Keratinocyte (primary cell): Measurements from ENCODE around the gene MYCBPAP. TPM values are rescaled to one million over a fixed set of nuclear protein-coding genes. Genes with fewer than 3 reads are reported as not detected.
A peak's percentile ranks its signal among the peaks of the same experiment; 100 is the strongest.

ENCODE experiments used
- DNase-seq: peaks from one replicate; pipeline ENCODE4 v3.0.0-alpha.2; 2011; ENCODE audit warnings: low read depth, missing footprints, low spot score
- FAIRE-seq: peaks from 2 replicates; lab custom pipeline; 2011; peaks lifted over from hg19 to GRCh38; lab: Jason Lieb, UNC
- H2AFZ ChIP-seq: 2 replicates; pipeline ENCODE4 v1.6.0; 2012; ENCODE audit warnings: low read length, control low read depth, inconsistent platforms; ENCODE audit not compliant: control insufficient read depth
- H3K27ac ChIP-seq: 2 replicates; pipeline ENCODE4 v1.5.1; 2011; ENCODE audit warnings: low read length; ENCODE audit not compliant: control insufficient read depth, insufficient read depth
- H3K27me3 ChIP-seq: 3 replicates; pipeline ENCODE4 v1.6.0; 2011; ENCODE audit warnings: low read length; ENCODE audit not compliant: control insufficient read depth, insufficient read depth; ENCODE audit errors: extremely low read depth
- H3K36me3 ChIP-seq, 2 experiments: 2 replicates in 1 of 2; 3 replicates in 1 of 2; pipeline ENCODE4 v1.5.1; 2011; ENCODE audit warnings: low read length in 2 of 2, mild to moderate bottlenecking in 1 of 2; ENCODE audit not compliant: control insufficient read depth in 2 of 2, insufficient read depth in 2 of 2; ENCODE audit errors: extremely low read depth in 1 of 2
- H3K4me1 ChIP-seq: 3 replicates; pipeline ENCODE4 v1.5.1; 2011; ENCODE audit warnings: low read length; ENCODE audit not compliant: control insufficient read depth, insufficient read depth; ENCODE audit errors: extremely low read depth
- H3K4me2 ChIP-seq: 3 replicates; pipeline ENCODE4 v1.6.0; 2011; ENCODE audit warnings: low read depth, low read length; ENCODE audit not compliant: control insufficient read depth, insufficient read depth; ENCODE audit errors: extremely low read depth
- H3K4me3 ChIP-seq, 3 experiments: fragments of 200-600 bp in 1 of 3; sonication (generic) in 1 of 3; 2 replicates in 2 of 3; 3 replicates in 1 of 3; pipeline ENCODE4 v1.5.1; 2011 to 2016; ENCODE audit warnings: low read length in 3 of 3, mild to moderate bottlenecking in 3 of 3, control low read depth in 2 of 3, inconsistent platforms in 1 of 3, low read depth in 1 of 3, mixed read lengths in 1 of 3, mixed run types in 1 of 3, moderate library complexity in 1 of 3; ENCODE audit not compliant: control insufficient read depth in 2 of 3, insufficient read depth in 2 of 3; ENCODE audit errors: extremely low read depth in 1 of 3
- H3K79me2 ChIP-seq: 2 replicates; pipeline ENCODE4 v1.6.0; 2012; ENCODE audit warnings: low read length; ENCODE audit not compliant: control insufficient read depth, insufficient read depth
- H3K9ac ChIP-seq: 3 replicates; pipeline ENCODE4 v1.6.0; 2011; ENCODE audit warnings: low read length; ENCODE audit not compliant: control insufficient read depth, insufficient read depth; ENCODE audit errors: extremely low read depth
- H3K9me1 ChIP-seq: 3 replicates; pipeline ENCODE4 v1.6.0; 2011; ENCODE audit warnings: low read length; ENCODE audit not compliant: control insufficient read depth, insufficient read depth; ENCODE audit errors: extremely low read depth
- H3K9me3 ChIP-seq: 2 replicates; pipeline ENCODE4 v1.5.1; 2012; ENCODE audit warnings: low read depth, low read length; ENCODE audit not compliant: control insufficient read depth
- H4K20me1 ChIP-seq: 3 replicates; pipeline ENCODE4 v1.6.0; 2011; ENCODE audit warnings: low read length; ENCODE audit not compliant: control insufficient read depth, insufficient read depth; ENCODE audit errors: extremely low read depth
- CTCF ChIP-seq, 3 experiments: IDR thresholded peaks in 1 of 3; conservative IDR thresholded peaks in 1 of 3; optimal IDR thresholded peaks in 1 of 3; 2 replicates in 2 of 3; 3 replicates in 1 of 3; pipeline versions ENCODE3 to v1.5.1; 2011; ENCODE audit warnings: low read length in 3 of 3, mild to moderate bottlenecking in 3 of 3, moderate library complexity in 2 of 3, control low read depth in 1 of 3, inconsistent platforms in 1 of 3; ENCODE audit not compliant: insufficient read depth in 2 of 3; ENCODE audit errors: extremely low read depth in 1 of 3
- EZH2 ChIP-seq: IDR thresholded peaks from one replicate; pipeline ENCODE4 v1.6.1; 2012; ENCODE audit warnings: inconsistent platforms, mild to moderate bottlenecking, low read length, moderate library complexity
- dilution Hi-C: fragments of 300-500 bp; cut with MboI; formaldehyde crosslinking; loops from one replicate; pipeline ENCODE4 v1.7.0; 2020; ENCODE audit warnings: low sequenced_read_pairs; ENCODE audit not compliant: extremely low pct_ligation_motif_present
- polyA plus RNA-seq, 5 experiments: library from polyadenylated mRNA; depleted of rRNA in 3 of 5; stranded (reverse) in 3 of 5; stranded (forward) in 1 of 5; unstranded in 1 of 5; fragments of >200 nt; gene quantifications; 1 replicate in 1 of 5; 2 replicates in 3 of 5; 3 replicates in 1 of 5; pipeline versions ENCODE4 v1.2.1 to v1.2.3, GENCODE V29; 2011 to 2012; ENCODE audit warnings: missing spikeins in 2 of 5, low read depth in 1 of 5, low replicate concordance in 1 of 5

The MYCBPAP gene
- polyA plus RNA-seq, 1 donor (not counting 4 experiments of a cell fraction or from before 2014, with no cell fraction given): 9.5 TPM

GRCh38 chr17:50502301-50502990 is 5.8 kb upstream of the MYCBPAP start:
- no peak for DNase-seq
- Histone ChIP-seq H3K9me1 (no peaks in the 10 kb centered on the region), H3K9ac (no peak overlapping the region), H3K27me3 (no peaks in the 10 kb centered on the region), H3K4me2 (no peak overlapping the region), H3K36me3 (no peaks in the 10 kb centered on the region), H2AFZ (no peak overlapping the region), H3K79me2 (no peaks in the 10 kb centered on the region), H3K4me1 (peaks cover 37% of the 10 kb centered on the region), H3K4me3 (no peak overlapping the region), H3K9me3 (no peaks in the 10 kb centered on the region), H3K27ac (no peak overlapping the region), H4K20me1 (no peaks in the 10 kb centered on the region)
- dilution Hi-C loops: no loop called here
- FAIRE-seq: no peak
- no peak for TF ChIP-seq CTCF (optimal IDR thresholded peaks at IDR 0.05 in 1 of 3, IDR thresholded peaks at IDR 0.05 in 1 of 3, conservative IDR thresholded peaks at IDR 0.05 in 1 of 3; ENCODE audit: extremely low read depth in 1 of 3, insufficient read depth in 2 of 3, low read length in 3 of 3)
- TF ChIP-seq EZH2: no peak

GRCh38 chr17:50505591-50506130 is 2.6 kb upstream of the MYCBPAP start:
- H3K9me1 ChIP-seq: no peaks in the 10 kb centered on the region
- no peak overlapping the region for H3K4me3 ChIP-seq
- no peaks in the 10 kb centered on the region for H3K79me2 ChIP-seq
- no peaks in the 10 kb centered on the region for H3K27me3 ChIP-seq
- H3K27ac ChIP-seq: no peak overlapping the region
- no peaks in the 10 kb centered on the region for H4K20me1 ChIP-seq
- DNase-seq: no peak
- no peak overlapping the region for H3K9ac ChIP-seq
- FAIRE-seq: peak; percentile 61
- H3K4me2 ChIP-seq: peak overlapping the region; percentile 36
- no peaks in the 10 kb centered on the region for H3K9me3 ChIP-seq
- peak overlapping the region; percentile 86 for H2AFZ ChIP-seq
- dilution Hi-C loops: no loop called here
- no peak for TF ChIP-seq EZH2
- TF ChIP-seq CTCF (optimal IDR thresholded peaks at IDR 0.05 in 1 of 3, IDR thresholded peaks at IDR 0.05 in 1 of 3, conservative IDR thresholded peaks at IDR 0.05 in 1 of 3; ENCODE audit: extremely low read depth in 1 of 3, insufficient read depth in 2 of 3, low read length in 3 of 3): no peak
- H3K36me3 ChIP-seq: no peaks in the 10 kb centered on the region
- H3K4me1 ChIP-seq: peaks cover 43% of the 10 kb centered on the region
